GM18505 (cell line): ENCODE results near the gene ADAMTS17.
"Not testable (repeated sequence)": the region's sequence is repeated elsewhere in the genome, so short reads cannot be mapped to it uniquely, and the experiment has no call there.

Experiments used
- ATAC-seq: cut with Tn5 transposase; IDR thresholded peaks from one replicate; pipeline ENCODE4 v1.9.1; 2021; ENCODE audit not compliant: unreplicated experiment
- POLR2A ChIP-seq: IDR thresholded peaks from 4 replicates; pipeline ENCODE4 v1.6.1; 2011; ENCODE audit warnings: borderline replicate concordance; ENCODE audit not compliant: insufficient read depth, insufficient read length; ENCODE audit errors: extremely low read depth

ADAMTS17 gene

GRCh38 chr15:99987701-99988100 lies 354.1 kb downstream of the ADAMTS17 start:
- TF ChIP-seq POLR2A: no peak
- no peak for ATAC-seq

- no peak for TF ChIP-seq POLR2A
- no peak for ATAC-seq
Measured at GRCh38 chr15:99987119-99987506, 354.7 kb downstream of the ADAMTS17 start.

- TF ChIP-seq POLR2A: no peak
- ATAC-seq: no peak
Measured at GRCh38 chr15:99986297-99987118, 355.3 kb downstream of the ADAMTS17 start.

- no peak for TF ChIP-seq POLR2A
Measured at GRCh38 chr15:99985878-99986277, 355.9 kb downstream of the ADAMTS17 start.

GRCh38 chr15:99984491-99985243 lies 357.1 kb downstream of the ADAMTS17 start:
- ATAC-seq: no peak
- TF ChIP-seq POLR2A: no peak

More at GRCh38 chr15:99985878-99986277, 355.9 kb downstream of the ADAMTS17 start:
- no peak for ATAC-seq

GRCh38 chr15:99983886-99984286 lies 357.9 kb downstream of the ADAMTS17 start:
- no peak for TF ChIP-seq POLR2A
- ATAC-seq: no peak

- no peak for TF ChIP-seq POLR2A
- no peak for ATAC-seq
Measured at GRCh38 chr15:99983171-99983885, 358.4 kb downstream of the ADAMTS17 start.

- ATAC-seq: no peak
- no peak for TF ChIP-seq POLR2A
Measured at GRCh38 chr15:99982662-99983061, 359.1 kb downstream of the ADAMTS17 start.

- no peak for ATAC-seq
Measured at GRCh38 chr15:99981839-99982658, 359.7 kb downstream of the ADAMTS17 start.

GRCh38 chr15:99981191-99981647 lies 360.6 kb downstream of the ADAMTS17 start:
- ATAC-seq: no peak
- TF ChIP-seq POLR2A: no peak

More at GRCh38 chr15:99981839-99982658, 359.7 kb downstream of the ADAMTS17 start:
- TF ChIP-seq POLR2A: no peak

GRCh38 chr15:99980752-99981151 lies 361.0 kb downstream of the ADAMTS17 start:
- TF ChIP-seq POLR2A: no peak
- ATAC-seq: no peak

GRCh38 chr15:99979886-99980285 lies 361.9 kb downstream of the ADAMTS17 start:
- ATAC-seq: not testable (repeated sequence)

- no peak for TF ChIP-seq POLR2A
- ATAC-seq: no peak
Measured at GRCh38 chr15:99979371-99979770, 362.4 kb downstream of the ADAMTS17 start.

GRCh38 chr15:99978426-99978825 lies 363.3 kb downstream of the ADAMTS17 start:
- no peak for ATAC-seq
- TF ChIP-seq POLR2A: no peak
